ENCODE measurements around the gene MAST3.

The MAST3 gene

DNA sequence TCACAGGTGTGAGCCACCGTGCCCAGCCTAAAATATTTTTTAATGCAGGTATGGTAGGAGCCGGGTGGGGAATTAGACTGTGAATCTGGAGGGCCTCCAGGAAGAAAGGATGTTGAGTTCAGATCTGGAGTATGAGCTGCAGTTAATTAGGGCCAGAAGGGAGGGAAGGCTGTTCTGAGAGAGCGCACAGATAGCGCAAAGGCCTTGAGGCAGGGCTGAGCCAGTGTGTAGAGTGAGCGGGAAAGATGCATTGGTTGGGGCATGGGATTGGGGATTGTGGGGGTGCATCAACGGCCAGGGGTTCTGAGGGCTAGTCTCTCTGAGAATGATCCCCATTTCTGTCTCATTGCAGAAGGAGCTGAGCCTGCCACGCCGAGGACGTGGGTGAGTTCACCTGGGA is 9.7 kb downstream of the MAST3 start:
- H3K36me3 ChIP-seq (ENCODE audit: control insufficient read depth in 1 of 2, insufficient read depth in 2 of 2, low read length in 2 of 2), result no peaks in the 10 kb centered on the region
- no peak overlapping the region for H4K91ac ChIP-seq (ENCODE audit: low read depth, low read length)

DNA sequence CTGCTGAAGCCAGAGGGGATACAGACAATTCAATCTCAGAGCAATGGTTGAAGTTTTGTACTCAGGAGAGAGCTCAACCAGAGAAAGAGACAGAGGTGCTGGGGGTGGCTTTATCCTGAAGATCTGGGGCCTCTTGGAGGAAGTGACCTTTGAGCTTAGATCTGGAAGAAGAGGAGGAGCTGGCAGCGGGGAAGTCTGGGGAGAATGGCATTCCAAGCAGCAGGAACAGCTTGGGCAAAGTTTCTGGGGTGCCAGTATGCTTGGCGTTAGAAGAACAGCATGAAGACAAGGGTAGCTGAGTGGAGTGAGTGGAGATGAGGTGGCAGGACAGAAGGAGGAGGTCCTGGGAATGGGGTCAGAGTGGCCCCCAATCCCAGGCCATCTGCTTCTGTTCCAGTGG is 11.3 kb downstream of the MAST3 start:
- DNase-seq, result no peak
- Histone ChIP-seq H3K79me2 (ENCODE audit: control insufficient read depth, insufficient read depth, low read length, poor library complexity) (peaks cover 2% of the 10 kb centered on the region), H3K9ac (ENCODE audit: low read length) (no peak overlapping the region), H3K18ac (ENCODE audit: low read length) (no peak overlapping the region), H3K4ac (ENCODE audit: low read depth, low read length) (no peak overlapping the region), H2BK120ac (ENCODE audit: insufficient read depth, low read length, poor library complexity) (no peak overlapping the region), H2AFZ (ENCODE audit: insufficient read depth, low read length, poor library complexity) (no peak overlapping the region), H4K91ac (ENCODE audit: low read depth, low read length) (no peak overlapping the region), H3K4me2 (ENCODE audit: low read length) (no peak overlapping the region), H3K27ac (ENCODE audit: low read depth, low read length) (no peak overlapping the region), H4K12ac (ENCODE audit: low read depth, low read length) (no peak overlapping the region), H3K79me1 (ENCODE audit: low read length) (peaks cover 11% of the 10 kb centered on the region), H3K9me3 (ENCODE audit: insufficient read depth, low read depth, low read length) (peaks cover 4% of the 10 kb centered on the region), H2BK5ac (ENCODE audit: low read depth, low read length, poor library complexity) (no peak overlapping the region), H2AK5ac (ENCODE audit: low read length) (no peak overlapping the region), H3K14ac (ENCODE audit: low read length) (no peak overlapping the region), H3K23ac (ENCODE audit: low read length) (no peak overlapping the region), H3K27me3 (ENCODE audit: insufficient read depth, low read length) (no peaks in the 10 kb centered on the region), H2BK12ac (ENCODE audit: low read length) (no peak overlapping the region), H3K4me3 (ENCODE audit: low read depth, low read length) (no peak overlapping the region), H4K8ac (ENCODE audit: low read depth, low read length) (no peak overlapping the region), H3K4me1 (ENCODE audit: control insufficient read depth in 1 of 2, insufficient read depth in 2 of 2, low read length in 2 of 2) (peaks cover 3 to 16% of the 10 kb centered on the region in 2 experiments), H3K36me3 (ENCODE audit: control insufficient read depth in 1 of 2, insufficient read depth in 2 of 2, low read length in 2 of 2) (no peaks in the 10 kb centered on the region)
- no CpG with 5 or more reads among the region's 2 CpGs for WGBS (ENCODE audit: extremely low coverage, insufficient coverage, insufficient read length)

More for the DNA sequence above, 9.7 kb downstream of the MAST3 start:
- WGBS (ENCODE audit: extremely low coverage, insufficient coverage, insufficient read length), result no CpG with 5 or more reads among the region's 9 CpGs
- H2BK5ac ChIP-seq (ENCODE audit: low read depth, low read length, poor library complexity), result no peak overlapping the region
- H2AFZ ChIP-seq (ENCODE audit: insufficient read depth, low read length, poor library complexity), result no peak overlapping the region
- no peak overlapping the region for H3K4me2 ChIP-seq (ENCODE audit: low read length)
- H3K23ac ChIP-seq (ENCODE audit: low read length), result no peak overlapping the region
- H3K27me3 ChIP-seq (ENCODE audit: insufficient read depth, low read length), result no peaks in the 10 kb centered on the region
- H3K27ac ChIP-seq (ENCODE audit: low read depth, low read length), result no peak overlapping the region
- no peak overlapping the region for H2BK120ac ChIP-seq (ENCODE audit: insufficient read depth, low read length, poor library complexity)
- no peak overlapping the region for H3K4me3 ChIP-seq (ENCODE audit: low read depth, low read length)
- H3K9me3 ChIP-seq (ENCODE audit: insufficient read depth, low read depth, low read length), result peaks cover 2% of the 10 kb centered on the region
- DNase-seq, result no peak
- peaks cover 5 to 16% of the 10 kb centered on the region in 2 experiments for H3K4me1 ChIP-seq (ENCODE audit: control insufficient read depth in 1 of 2, insufficient read depth in 2 of 2, low read length in 2 of 2)
- no peak overlapping the region for H4K8ac ChIP-seq (ENCODE audit: low read depth, low read length)
- H3K9ac ChIP-seq (ENCODE audit: low read length), result no peak overlapping the region
- H2AK5ac ChIP-seq (ENCODE audit: low read length), result no peak overlapping the region
- H4K12ac ChIP-seq (ENCODE audit: low read depth, low read length), result no peak overlapping the region
- H3K79me1 ChIP-seq (ENCODE audit: low read length), result peaks cover 11% of the 10 kb centered on the region
- no peak overlapping the region for H2BK12ac ChIP-seq (ENCODE audit: low read length)
- no peak overlapping the region for H3K18ac ChIP-seq (ENCODE audit: low read length)
- no peak overlapping the region for H3K14ac ChIP-seq (ENCODE audit: low read length)
- H3K4ac ChIP-seq (ENCODE audit: low read depth, low read length), result no peak overlapping the region
- peaks cover 2% of the 10 kb centered on the region for H3K79me2 ChIP-seq (ENCODE audit: control insufficient read depth, insufficient read depth, low read length, poor library complexity)

DNA sequence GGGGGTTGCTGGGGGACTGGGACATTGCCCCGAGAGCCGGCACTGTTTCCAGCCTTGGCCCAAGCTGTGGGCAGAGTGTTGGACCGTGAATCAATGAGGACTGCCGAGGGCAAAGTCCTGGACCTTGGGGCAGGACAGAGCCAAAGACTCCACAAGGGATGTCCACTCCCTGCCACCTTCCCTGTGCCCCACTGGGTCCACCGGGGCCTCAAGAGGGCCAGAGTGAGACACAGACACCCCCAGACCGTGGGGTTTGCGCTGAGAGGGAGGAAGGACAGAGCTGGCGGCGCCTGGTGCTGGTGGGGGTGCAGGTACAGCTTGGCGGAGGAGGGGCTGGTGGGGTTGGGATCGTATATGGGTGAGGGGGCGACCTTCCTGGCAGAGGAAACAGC is 11.8 kb downstream of the MAST3 start:
- no peak overlapping the region for H2BK12ac ChIP-seq (ENCODE audit: low read length)
- WGBS (ENCODE audit: extremely low coverage, insufficient coverage, insufficient read length), result no CpG with 5 or more reads among the region's 12 CpGs
- H3K9ac ChIP-seq (ENCODE audit: low read length), result no peak overlapping the region
- no peak overlapping the region for H4K91ac ChIP-seq (ENCODE audit: low read depth, low read length)
- H3K4me2 ChIP-seq (ENCODE audit: low read length), result peak overlapping the region; percentile 94
- peaks cover 9% of the 10 kb centered on the region for H3K79me1 ChIP-seq (ENCODE audit: low read length)
- no peak overlapping the region for H3K4ac ChIP-seq (ENCODE audit: low read depth, low read length)
- no peak overlapping the region for H2BK120ac ChIP-seq (ENCODE audit: insufficient read depth, low read length, poor library complexity)
- no peak overlapping the region for H3K18ac ChIP-seq (ENCODE audit: low read length)
- H3K23ac ChIP-seq (ENCODE audit: low read length), result no peak overlapping the region
- no peak overlapping the region for H2BK5ac ChIP-seq (ENCODE audit: low read depth, low read length, poor library complexity)
- peaks cover 4% of the 10 kb centered on the region for H3K9me3 ChIP-seq (ENCODE audit: insufficient read depth, low read depth, low read length)
- no peak overlapping the region for H3K27ac ChIP-seq (ENCODE audit: low read depth, low read length)
- DNase-seq, result no peak
- no peaks in the 10 kb centered on the region for H3K36me3 ChIP-seq (ENCODE audit: control insufficient read depth in 1 of 2, insufficient read depth in 2 of 2, low read length in 2 of 2)
- no peak overlapping the region for H2AK5ac ChIP-seq (ENCODE audit: low read length)
- H3K79me2 ChIP-seq (ENCODE audit: control insufficient read depth, insufficient read depth, low read length, poor library complexity), result peaks cover 2% of the 10 kb centered on the region
- no peak overlapping the region for H4K12ac ChIP-seq (ENCODE audit: low read depth, low read length)
- no peaks in the 10 kb centered on the region for H3K27me3 ChIP-seq (ENCODE audit: insufficient read depth, low read length)
- peak overlapping the region; percentile 78 for H3K4me3 ChIP-seq (ENCODE audit: low read depth, low read length)
- peaks cover 3 to 13% of the 10 kb centered on the region in 2 experiments for H3K4me1 ChIP-seq (ENCODE audit: control insufficient read depth in 1 of 2, insufficient read depth in 2 of 2, low read length in 2 of 2)
- H3K14ac ChIP-seq (ENCODE audit: low read length), result no peak overlapping the region
- peak overlapping the region; percentile 68 for H2AFZ ChIP-seq (ENCODE audit: insufficient read depth, low read length, poor library complexity)
- peak overlapping the region; percentile 75 for H4K8ac ChIP-seq (ENCODE audit: low read depth, low read length)

DNA sequence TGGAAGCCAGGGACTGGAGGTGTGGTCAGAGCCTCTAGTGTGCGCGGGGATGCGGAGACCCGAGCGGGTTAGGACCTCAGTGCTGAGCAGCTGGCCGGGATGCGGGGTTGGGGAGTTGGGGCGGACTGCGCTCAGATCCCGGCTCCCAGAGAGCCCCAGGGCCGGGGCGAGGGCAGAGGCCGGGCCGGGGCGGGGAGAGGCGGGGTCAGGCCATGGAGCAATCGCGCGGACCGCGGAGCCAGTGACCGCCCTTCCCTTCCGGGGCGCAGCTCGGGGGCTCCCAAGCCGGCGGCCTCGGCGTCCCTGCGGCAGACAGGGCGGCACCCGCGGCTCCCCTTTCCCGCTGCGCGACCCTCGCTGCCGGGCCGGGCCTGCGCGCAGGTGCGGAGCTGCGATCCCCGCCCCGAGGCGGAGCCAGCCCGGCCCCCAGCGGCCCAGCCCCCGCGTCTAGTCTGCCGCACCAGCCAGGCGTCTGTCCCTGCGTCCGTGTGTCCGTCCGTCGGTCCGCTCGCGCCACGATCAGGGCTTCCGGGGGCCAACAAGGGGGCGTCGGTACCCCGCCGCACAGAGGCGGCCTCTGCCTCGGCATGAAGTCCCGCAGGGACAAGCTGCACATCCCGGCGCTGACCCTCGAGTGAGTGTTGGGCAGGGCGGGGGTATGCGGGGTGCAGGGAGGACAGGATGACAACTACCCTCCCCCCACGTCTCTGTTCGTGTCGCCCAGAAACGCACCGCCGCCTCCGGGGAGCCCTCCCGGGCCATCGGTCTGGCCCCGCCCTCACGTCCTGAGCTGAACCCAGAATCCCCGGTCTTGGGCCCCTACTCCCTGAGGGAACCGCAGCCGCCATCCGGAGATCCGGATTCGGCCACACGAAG is 12.4 kb downstream of the MAST3 start:
- Histone ChIP-seq H2AFZ (ENCODE audit: insufficient read depth, low read length, poor library complexity) (peak overlapping the region; percentile 68), H4K12ac (ENCODE audit: low read depth, low read length) (no peak overlapping the region), H3K4me3 (ENCODE audit: low read depth, low read length) (peak overlapping the region; percentile 78), H3K36me3 (ENCODE audit: control insufficient read depth in 1 of 2, insufficient read depth in 2 of 2, low read length in 2 of 2) (no peaks in the 10 kb centered on the region), H3K23ac (ENCODE audit: low read length) (no peak overlapping the region), H3K9ac (ENCODE audit: low read length) (peak overlapping the region; percentile 9), H3K79me2 (ENCODE audit: control insufficient read depth, insufficient read depth, low read length, poor library complexity) (no peaks in the 10 kb centered on the region), H3K4me2 (ENCODE audit: low read length) (peak overlapping the region; percentile 94), H3K79me1 (ENCODE audit: low read length) (peaks cover 5% of the 10 kb centered on the region), H4K8ac (ENCODE audit: low read depth, low read length) (peak overlapping the region; percentile 75), H4K91ac (ENCODE audit: low read depth, low read length) (no peak overlapping the region), H3K14ac (ENCODE audit: low read length) (peak overlapping the region; percentile 54), H3K18ac (ENCODE audit: low read length) (peak overlapping the region; percentile 25), H2BK120ac (ENCODE audit: insufficient read depth, low read length, poor library complexity) (no peak overlapping the region), H2BK5ac (ENCODE audit: low read depth, low read length, poor library complexity) (no peak overlapping the region), H2AK5ac (ENCODE audit: low read length) (no peak overlapping the region), H3K4me1 (ENCODE audit: control insufficient read depth in 1 of 2, insufficient read depth in 2 of 2, low read length in 2 of 2) (peaks cover 3 to 11% of the 10 kb centered on the region in 2 experiments), H3K27ac (ENCODE audit: low read depth, low read length) (no peak overlapping the region), H3K27me3 (ENCODE audit: insufficient read depth, low read length) (no peaks in the 10 kb centered on the region), H2BK12ac (ENCODE audit: low read length) (no peak overlapping the region), H3K4ac (ENCODE audit: low read depth, low read length) (no peak overlapping the region), H3K9me3 (ENCODE audit: insufficient read depth, low read depth, low read length) (peaks cover 4% of the 10 kb centered on the region)
- WGBS (ENCODE audit: extremely low coverage, insufficient coverage, insufficient read length), result no CpG with 5 or more reads among the region's 92 CpGs
- DNase-seq, result peak; percentile 20 to 49
